ENCODE data around the gene OAS3.
"Not testable (repeated sequence)": the region's sequence is repeated elsewhere in the genome, so short reads cannot be mapped to it uniquely, and the experiment has no call there.

OAS3 gene

DNA sequence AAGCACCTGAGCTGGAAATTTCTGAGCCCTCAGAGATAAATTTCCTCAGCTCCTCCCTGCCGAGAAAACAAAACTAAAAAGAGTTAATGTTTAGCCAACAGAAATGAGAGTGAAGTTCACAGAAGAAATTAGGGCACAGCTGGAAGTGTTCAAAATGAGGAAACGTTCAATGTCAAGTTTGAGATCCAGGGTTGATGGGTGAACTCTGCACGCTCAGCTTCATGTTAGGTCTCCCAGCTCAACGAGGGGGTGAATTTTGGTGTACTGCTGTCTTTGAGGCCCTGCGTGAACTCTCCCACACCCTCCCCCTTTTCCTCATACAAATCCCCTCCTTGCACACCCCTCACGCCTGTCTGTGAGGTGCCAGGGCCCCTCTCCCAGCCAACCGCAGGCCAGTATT lies 13.3 kb upstream of the OAS3 start:
- no peak for FAIRE-seq

DNA sequence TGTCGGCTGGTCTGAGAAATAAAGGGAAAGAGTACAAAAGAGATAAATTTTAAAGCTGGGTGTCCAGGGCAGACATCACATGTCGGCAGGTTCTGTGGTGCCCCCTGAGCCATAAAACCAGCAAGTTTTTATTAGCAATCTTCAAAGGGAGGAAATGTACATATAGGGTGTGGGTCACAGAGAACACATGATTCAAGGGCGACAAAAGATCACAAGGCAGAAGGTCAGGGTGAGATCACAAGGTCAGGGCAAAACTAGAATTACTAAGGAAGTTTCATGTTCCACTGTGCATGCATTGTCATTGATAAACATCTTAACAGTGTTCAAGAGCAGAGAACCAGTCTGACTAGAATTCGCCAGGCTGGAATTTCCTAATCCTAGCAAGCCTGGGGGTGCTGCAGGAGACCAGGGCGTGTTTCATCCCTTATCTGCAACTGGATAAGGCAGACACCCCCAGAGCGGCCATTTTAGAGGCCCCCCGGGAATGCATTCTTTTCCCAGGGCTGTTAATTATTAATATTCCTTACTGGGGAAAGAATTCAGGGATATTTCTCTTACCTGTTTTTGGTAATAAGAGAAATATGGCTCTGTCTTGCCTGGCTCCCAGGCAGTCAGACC lies 11.7 kb upstream of the OAS3 start:
- FAIRE-seq, result not testable (repeated sequence)

DNA sequence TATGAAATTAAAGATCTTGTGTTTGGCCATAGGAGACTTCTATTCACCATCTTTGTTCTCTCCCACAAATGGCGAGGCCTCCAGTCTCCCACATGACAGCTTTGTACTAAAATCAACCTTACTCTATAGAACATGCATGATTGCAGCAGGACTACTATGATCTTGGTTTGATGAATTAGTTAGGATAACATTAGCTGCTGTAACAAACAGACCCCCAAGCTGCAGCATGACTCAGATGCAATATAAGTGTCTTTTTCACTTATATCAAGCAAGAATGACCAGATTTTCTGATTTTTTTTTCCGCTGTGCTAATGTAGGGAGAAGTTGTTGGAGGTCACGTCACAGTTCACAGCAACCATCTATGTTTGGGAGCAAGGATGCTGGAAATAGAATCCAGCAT lies 10.8 kb upstream of the OAS3 start:
- FAIRE-seq, result no peak

DNA sequence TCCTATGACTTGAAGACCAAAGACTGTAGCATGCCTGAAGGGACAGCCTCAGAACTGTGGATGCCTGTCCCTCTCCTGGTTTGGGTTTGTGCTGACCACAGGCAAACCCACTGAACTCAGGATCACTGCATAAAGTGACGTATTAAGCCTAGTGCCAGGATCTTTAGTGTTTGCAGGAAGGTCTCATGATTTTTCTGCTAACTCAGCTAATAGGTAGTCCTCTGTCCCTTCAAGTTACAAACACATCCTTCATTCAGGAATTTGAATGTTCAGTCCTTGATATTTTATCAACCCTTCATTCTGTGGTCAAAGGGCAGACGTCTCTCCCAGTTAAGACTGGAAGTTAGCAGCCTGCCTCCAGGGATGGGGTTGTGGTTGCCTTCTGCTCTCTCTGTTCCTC lies 10.3 kb upstream of the OAS3 start:
- no peak for FAIRE-seq

DNA sequence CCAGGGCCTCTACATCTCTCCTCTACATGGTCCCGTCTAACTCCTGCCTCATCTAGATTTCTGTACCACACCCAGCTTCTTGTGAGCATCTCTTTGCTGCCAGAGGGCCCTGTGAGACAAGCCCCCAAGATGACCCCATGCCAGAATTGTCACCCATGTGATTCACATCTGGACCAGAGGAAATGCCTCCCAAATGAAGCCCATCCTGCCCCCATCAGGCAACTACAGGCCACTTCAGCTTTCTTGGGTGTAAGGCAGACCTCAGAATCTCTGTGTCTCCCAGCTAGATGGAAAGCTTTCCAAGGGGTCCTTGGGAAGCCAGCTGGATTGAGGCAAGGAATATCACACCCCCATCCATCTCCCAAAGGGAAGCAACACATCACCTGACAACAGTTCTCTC lies 9.3 kb upstream of the OAS3 start:
- no peak for FAIRE-seq

DNA sequence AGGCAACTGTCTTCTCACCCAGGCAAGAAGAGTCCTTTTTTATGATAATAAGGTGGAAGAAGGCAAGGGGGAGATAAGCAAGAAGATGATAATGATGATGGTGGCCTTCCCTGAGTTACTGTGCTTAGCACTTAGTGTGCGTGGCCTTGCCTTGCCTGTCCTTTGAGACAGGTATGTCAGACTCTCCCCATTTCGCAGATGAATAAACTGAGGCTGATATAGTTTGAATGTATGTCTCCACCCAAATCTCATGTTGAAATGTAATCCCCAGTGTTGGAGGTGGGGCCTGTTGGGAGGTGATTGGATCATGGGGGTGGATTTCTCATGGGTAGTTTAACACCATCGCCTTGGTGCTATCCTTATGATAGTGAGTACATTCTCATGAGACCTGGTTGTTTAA lies 8.6 kb upstream of the OAS3 start:
- no peak for FAIRE-seq

DNA sequence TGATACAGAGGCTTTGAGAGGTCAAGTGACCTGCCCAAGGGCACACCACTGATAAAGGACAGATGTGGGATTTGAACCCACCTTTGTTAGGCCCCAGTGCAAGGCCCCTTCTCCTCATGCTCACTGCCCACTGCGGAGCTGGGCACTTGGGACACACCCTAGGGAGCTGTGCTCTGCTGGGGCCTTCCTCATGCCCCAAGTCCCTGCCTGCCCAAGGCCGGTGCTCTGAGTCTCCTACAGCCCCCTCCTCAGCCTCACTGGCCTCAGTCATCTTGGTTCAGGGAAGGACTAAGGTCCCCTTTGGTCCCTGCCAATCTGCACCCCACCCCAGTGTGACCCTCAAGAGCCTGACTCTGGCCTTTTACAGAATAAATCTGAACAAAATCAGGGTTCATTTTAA lies 7.9 kb upstream of the OAS3 start:
- no peak for FAIRE-seq

DNA sequence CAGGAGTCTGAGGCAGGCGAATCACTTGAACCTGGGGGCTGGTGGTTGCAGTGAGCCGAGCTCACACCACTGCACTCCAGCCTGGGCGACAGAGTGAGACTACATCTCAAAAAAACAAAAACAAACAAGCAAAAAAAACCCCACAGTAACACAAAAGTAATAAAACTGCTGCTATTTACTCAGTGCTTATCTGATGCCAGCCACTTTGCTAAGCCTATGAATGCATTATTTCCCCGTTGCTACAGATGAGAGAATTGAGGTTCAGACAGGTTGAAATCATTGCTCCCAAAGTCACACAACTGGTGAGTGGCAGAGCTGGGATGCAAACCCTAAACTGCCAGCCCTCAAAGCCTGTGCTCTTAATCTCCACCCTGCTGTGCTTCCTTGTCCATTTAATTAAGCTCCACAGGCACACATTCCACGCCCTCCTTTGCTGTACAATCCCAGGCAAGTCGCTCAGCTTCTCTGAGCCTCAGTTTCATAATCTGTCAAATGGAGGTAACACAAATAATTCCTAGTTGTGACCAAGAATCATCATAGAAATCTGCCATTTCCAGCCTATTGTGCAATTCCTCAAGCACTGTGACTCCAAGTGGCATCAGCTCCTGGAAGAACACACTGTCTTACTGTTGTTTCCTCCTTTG lies 5.7 kb upstream of the OAS3 start:
- FAIRE-seq, result no peak

DNA sequence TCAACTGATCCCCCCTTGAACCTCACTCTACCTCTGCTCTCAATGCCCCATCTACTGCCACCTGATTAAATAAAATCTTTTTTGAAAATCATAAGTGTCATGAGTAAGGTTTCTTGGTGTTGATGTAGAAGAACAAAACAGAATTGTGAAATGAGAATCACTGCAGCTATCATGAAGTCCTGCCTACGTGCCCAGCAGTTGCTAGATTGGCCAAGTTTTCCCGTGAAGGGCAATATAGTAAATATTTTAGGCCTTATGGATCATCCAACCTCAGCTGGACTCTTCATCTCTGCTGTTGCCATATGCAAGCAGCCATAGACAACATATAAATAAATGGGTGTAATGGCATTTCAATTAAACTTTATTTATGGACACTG lies 5.2 kb upstream of the OAS3 start:
- no peak for FAIRE-seq

DNA sequence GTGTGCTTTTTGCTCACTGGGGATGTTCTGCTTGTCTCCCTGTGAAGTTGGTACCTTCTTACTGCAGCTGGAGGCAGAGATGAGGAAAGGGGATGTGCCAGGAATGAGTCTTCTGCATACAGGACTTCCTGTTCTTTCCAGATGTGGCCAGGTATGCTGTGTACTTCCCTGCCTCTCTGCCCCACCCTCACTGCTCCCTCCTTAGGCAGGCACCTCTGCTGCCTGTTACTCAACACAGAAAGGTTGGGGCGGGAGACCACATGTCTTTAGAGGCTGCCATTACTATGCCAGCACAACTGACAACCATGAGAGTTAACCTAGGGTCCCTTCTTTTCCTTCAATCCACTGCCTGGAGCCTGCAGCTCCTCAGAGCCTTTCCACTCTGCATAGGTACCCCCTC lies 2.0 kb upstream of the OAS3 start:
- FAIRE-seq, result no peak

DNA sequence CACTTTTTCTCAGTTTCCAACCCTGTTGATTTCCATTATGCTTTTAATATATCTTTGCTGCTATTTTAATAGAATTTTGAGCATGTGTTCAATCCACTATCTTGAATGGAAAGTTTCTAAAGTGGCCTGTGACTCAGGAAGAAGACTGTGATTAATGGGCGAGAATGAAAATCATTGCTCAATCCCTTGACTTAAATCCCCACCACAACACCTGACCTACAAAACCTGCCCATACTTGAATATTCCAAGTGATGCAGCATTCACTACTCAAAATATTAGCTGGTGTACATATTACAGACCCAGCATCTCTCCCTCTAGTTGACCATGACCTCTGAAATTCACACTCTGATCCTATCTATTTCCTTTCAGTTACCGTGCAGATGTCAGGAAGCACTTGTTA lies 1.3 kb upstream of the OAS3 start:
- FAIRE-seq, result no peak

DNA sequence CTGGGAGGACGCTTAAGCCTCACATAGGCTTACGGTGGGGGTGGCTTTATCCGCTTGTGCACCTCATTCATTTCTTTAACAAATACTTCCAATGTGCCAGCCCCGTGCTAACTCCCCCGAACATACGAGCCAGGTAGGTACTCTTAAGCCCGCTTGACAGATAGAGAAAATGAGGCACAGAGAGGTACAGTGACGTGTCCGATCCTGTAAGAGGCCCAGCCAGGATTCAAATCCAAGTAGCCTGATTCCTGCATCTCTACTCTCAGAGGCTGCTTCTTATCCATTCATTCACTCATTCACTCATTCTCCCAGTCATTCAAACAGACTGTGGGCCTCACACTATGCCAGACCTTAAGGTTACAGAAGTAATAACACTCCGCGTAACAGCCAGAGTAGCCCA lies 477 bp downstream of the OAS3 start:
- no peak for FAIRE-seq

DNA sequence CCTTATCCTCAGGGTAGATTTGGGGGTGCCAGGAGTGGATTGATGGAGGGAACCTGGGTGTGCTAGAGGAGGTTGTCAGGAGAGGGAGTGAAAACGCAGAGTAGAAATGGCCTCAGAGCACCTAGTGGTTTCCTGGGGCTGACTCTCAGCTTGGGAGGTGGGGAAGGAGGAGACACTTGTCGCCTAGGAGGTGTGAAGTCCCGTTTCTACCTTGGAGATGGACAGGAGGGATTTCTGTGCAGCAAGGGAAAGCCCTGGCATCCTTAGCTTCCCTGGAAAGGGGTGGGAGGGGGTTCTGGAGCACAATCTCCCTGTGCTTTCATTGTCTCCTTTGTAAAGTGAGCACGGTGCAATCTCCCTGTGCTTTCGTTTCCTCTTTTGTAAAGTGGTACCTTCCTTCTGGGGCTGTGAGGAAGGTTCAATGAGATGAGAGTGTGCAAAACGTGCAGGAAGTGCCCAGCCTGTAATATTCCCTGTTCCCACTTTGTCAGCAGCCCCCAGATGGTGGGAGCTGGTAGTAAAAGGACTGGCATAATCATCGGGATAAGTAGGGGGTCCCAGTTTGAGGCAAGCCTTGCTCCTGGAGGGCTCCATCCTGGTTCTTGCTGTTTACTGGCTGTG lies 1.6 kb downstream of the OAS3 start:
- FAIRE-seq, result no peak

DNA sequence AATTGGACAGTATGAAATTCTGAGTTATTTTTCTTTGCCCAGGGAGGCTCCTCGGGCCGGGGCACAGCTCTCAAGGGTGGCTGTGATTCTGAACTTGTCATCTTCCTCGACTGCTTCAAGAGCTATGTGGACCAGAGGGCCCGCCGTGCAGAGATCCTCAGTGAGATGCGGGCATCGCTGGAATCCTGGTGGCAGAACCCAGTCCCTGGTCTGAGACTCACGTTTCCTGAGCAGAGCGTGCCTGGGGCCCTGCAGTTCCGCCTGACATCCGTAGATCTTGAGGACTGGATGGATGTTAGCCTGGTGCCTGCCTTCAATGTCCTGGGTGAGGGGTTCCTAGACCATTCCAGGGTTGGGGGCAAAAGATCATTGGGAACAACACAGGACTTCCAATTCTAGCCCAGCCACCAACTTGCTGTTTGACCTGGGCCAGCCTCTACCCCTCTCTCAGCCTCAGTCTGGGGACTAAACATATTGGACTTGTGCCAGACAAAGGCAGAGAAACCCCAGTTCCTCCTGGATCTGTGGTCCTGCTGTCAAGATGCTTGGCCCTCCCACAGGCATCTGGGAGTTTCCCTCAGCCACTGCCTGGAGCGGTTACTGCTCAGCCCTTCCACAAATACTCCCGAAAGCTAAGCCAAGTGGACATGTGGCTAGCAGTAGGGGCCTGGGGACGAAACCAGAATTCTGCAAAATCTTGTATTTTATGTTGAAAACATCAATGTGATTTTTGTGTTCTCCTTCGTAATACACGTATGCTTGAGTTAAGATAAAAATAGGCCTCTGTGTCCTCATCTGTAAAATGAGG lies 3.5 kb downstream of the OAS3 start:
- FAIRE-seq, result no peak

DNA sequence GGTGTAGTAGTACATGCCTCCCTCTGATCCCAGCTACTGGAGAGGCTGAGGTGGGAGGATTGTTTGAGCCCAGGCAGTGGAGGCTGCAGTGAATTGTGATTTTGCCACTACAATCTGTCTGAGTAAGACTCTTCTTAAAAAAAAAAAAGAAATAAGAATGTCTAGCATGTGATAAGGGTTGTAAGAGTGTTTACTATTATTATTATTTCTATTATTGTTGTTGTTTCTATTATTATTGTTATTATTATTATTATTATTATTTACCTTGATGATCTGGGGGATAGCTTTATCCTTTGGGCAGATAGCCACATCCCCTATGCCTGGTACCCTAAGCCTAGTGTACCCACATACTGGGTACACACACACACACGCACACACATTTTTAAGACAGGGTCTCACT lies 4.3 kb downstream of the OAS3 start:
- no peak for FAIRE-seq

DNA sequence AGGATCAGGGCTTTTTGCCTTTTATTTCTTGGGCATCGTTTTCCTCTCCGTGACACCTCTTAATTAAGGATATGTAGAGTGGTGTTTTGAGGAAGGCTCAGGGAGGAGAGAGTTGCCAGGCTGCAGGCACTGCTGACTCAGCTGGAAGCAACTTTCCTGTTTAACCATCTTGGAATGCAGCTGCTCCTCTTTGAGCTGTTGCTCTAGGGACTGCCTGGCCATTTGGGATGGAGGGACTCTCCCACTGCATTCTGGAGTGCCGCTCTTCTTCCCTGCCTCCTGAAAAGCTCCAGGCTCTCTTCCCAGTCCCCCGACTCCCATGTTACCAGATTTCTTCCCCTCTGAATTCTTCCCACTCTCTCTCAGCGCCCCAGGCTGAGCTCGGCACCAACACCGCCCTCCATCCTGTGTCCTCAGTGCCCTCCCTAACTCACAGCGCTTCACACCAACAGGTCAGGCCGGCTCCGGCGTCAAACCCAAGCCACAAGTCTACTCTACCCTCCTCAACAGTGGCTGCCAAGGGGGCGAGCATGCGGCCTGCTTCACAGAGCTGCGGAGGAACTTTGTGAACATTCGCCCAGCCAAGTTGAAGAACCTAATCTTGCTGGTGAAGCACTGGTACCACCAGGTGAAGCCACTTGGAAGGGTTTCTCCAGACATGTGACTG lies 5.9 kb downstream of the OAS3 start:
- FAIRE-seq, result no peak

DNA sequence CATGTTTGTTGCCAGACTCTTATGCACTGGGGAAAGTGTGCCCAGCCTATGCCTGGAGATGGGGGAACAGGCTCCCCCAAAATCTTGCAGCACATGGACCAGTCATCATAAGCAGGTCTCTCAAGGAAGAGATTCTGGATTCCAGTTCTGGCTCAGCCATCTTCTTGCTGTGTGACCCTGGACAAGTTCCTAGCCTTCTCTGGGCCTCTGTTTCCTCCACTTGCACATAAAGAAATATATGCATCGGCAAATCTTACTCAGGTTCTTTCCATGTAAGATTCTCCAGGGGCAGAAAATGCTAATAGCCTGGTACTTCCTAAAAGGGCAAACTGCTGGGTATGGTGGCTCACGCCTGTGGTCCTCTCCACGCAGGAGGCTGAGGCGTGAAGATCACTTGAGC lies 7.2 kb downstream of the OAS3 start:
- FAIRE-seq, result no peak

DNA sequence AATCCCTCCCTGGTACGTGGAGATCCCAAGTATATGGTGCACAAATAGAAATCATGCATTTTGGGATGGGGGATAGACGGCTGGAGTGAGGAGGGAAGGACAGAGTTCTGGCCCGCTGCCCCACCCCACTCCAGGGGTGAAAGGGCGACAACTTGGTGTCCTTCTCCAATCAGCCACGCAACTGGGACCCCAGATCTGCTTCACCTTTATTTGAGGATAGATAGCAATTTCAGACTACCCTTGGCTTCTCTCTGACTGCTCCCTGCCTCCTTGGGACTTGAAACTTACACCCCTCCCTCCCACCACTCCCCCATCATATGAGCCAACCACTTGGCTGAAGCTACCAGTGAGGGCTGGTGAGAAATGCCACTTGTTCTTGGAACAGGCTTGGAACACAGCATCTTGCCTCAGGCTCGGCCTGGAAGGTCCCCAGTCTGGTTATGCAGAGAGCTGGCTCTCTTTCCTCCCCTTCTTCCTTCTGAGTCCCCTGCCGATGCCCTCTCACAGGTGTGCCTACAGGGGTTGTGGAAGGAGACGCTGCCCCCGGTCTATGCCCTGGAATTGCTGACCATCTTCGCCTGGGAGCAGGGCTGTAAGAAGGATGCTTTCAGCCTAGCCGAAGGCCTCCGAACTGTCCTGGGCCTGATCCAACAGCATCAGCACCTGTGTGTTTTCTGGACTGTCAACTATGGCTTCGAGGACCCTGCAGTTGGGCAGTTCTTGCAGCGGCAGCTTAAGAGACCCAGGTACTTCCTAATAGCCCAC lies 8.1 kb downstream of the OAS3 start:
- FAIRE-seq, result no peak

DNA sequence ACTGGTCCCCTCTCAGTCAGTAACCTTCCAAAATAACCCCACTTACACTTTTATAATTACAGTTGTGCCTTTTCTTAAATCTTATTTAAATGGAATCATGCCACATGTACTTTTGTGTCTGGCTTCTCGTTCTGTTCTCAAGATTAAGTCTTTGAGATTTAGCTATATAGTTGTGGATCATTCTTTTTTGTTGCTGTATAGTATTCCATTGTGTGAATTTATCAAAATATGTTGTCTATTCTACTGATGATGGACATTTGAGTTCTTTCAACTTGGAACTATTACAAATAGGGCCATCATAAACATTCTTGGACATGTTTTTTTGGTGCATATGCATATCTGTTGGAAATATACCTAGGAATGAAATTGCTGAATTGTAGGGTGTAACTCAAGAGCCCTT lies 9.0 kb downstream of the OAS3 start:
- FAIRE-seq, result no peak

DNA sequence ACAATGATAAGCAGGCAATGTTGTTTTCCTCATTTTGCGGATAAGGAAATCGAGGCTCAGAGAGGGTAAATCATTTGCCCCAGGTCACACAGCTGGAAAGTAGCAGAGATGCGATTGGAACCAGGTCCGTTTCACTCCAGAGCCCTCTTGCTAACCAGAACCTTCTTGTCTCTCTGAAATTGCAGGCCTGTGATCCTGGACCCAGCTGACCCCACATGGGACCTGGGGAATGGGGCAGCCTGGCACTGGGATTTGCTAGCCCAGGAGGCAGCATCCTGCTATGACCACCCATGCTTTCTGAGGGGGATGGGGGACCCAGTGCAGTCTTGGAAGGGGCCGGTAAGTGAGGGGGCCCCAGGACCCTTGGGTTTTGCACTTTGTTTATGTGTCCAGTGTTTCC lies 9.5 kb downstream of the OAS3 start:
- FAIRE-seq, result no peak

DNA sequence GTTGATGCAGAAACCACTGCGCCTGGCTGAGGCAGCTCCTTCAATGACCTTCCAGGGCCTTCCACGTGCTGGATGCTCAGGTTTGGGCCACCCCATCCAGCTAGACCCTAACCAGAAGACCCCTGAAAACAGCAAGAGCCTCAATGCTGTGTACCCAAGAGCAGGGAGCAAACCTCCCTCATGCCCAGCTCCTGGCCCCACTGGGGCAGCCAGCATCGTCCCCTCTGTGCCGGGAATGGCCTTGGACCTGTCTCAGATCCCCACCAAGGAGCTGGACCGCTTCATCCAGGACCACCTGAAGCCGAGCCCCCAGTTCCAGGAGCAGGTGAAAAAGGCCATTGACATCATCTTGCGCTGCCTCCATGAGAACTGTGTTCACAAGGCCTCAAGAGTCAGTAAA lies 10.5 kb downstream of the OAS3 start:
- no peak for FAIRE-seq

DNA sequence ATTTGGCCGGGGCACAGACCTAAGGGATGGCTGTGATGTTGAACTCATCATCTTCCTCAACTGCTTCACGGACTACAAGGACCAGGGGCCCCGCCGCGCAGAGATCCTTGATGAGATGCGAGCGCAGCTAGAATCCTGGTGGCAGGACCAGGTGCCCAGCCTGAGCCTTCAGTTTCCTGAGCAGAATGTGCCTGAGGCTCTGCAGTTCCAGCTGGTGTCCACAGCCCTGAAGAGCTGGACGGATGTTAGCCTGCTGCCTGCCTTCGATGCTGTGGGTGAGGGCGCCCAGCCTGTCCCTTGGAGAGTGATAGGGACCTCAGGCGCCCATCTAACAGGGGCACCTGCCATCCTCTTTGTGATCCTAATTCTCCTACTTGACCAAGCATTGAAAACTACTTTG lies 12.4 kb downstream of the OAS3 start:
- no peak for FAIRE-seq

DNA sequence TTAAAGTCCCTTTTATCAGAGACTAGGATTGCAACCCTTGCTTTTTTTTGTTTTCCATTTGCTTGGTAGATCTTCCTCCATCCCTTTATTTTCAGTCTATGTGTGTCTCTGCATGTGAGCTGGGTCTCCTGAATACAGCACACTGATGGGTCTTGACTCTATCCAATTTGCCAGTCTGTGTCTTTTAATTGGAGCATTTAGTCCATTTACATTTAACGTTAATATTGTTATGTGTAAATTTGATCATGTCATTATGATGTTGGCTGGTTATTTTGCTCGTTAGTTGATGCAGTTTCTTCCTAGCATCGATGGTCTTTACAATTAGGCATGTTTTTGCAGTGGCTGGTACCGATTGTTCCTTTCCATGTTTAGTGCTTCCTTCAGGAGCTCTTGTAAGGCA lies 18.9 kb downstream of the OAS3 start:
- not testable (repeated sequence) for FAIRE-seq

Measured in G401.6 (cell line).